ENCODE results near the gene ZNF718.
"Not testable (repeated sequence)": the region's sequence is repeated elsewhere in the genome, so short reads cannot be mapped to it uniquely, and the experiment has no call there.

GRCh38 chr4:213189-213535 lies 88.9 kb downstream of the ZNF718 start:
- TF ChIP-seq GLIS3 (CRISPR knock-in tag; IDR thresholded peaks at IDR 0.05); TSHZ2 (CRISPR knock-in tag; IDR thresholded peaks at IDR 0.05); POU6F1 (CRISPR knock-in tag; IDR thresholded peaks at IDR 0.05; ENCODE audit: borderline replicate concordance, low read depth); PATZ1 (CRISPR knock-in tag; IDR thresholded peaks at IDR 0.05; ENCODE audit: borderline replicate concordance); ZFP30 (CRISPR knock-in tag; IDR thresholded peaks at IDR 0.05); RARB (CRISPR knock-in tag; IDR thresholded peaks at IDR 0.05); CREB5 (CRISPR knock-in tag; IDR thresholded peaks at IDR 0.05; ENCODE audit: low read depth); ESRRG (CRISPR knock-in tag; IDR thresholded peaks at IDR 0.05): not testable (repeated sequence)

All from SK-N-SH treated with all-trans-retinoic acid at 6 μM for 48 hours (cell line).